Motor neuron (in vitro differentiated cells): ENCODE measurements around the gene ASNSD1. TPM values are rescaled to one million over a fixed set of nuclear protein-coding genes. Genes with fewer than 3 reads are reported as not detected.

Experiments used
- total RNA-seq, 8 experiments: library from RNA; unstranded; fragments of 300-600 nt; gene quantifications; 2 replicates each; pipeline versions ENCODE4 v1.2.3 to v1.2.4, GENCODE V29; 2022

The ASNSD1 gene
- total RNA-seq, 8 experiments from 2014 or later: 36.5 to 63.7 (median 50.0) TPM

Other genes with a start within 250 kb of the ASNSD1 start
- 10 to 100 TPM; 45.1 to 73.9 (median 55.4) TPM for gene WDR75, start 220.0 kb upstream of the ASNSD1 start, total RNA-seq
- 10 to 100 TPM in 1 of 8 experiments, 1 to 10 TPM in 7; 3.1 to 27.6 (median 4.1) TPM for gene SLC40A1, start 80.7 kb upstream of the ASNSD1 start, total RNA-seq
- 1 to 10 TPM; 2.0 to 7.5 (median 3.7) TPM for gene ANKAR, start 13.2 kb downstream of the ASNSD1 start, total RNA-seq
- gene OSGEPL1, start 101.3 kb downstream of the ASNSD1 start, total RNA-seq: 10 to 100 TPM in 7 of 8 experiments, 1 to 10 TPM in 1; 9.1 to 20.7 (median 17.8) TPM
- gene ORMDL1, start 122.9 kb downstream of the ASNSD1 start, total RNA-seq: 100 to 1,000 TPM in 1 of 8 experiments, 10 to 100 TPM in 7; 44.2 to 115 (median 72.9) TPM
- gene PMS1, start 123.0 kb downstream of the ASNSD1 start, total RNA-seq: 10 to 100 TPM; 22.6 to 37.4 (median 25.9) TPM